GM19025 (cell line): ENCODE data around the gene CYP3A7.
"Not testable (repeated sequence)": the region's sequence is repeated elsewhere in the genome, so short reads cannot be mapped to it uniquely, and the experiment has no call there.

Experiments
- ATAC-seq: cut with Tn5 transposase; IDR thresholded peaks from one replicate; pipeline ENCODE4 v1.9.1; 2021; ENCODE audit warnings: mild to moderate bottlenecking, low read depth, moderate library complexity; ENCODE audit not compliant: unreplicated experiment

CYP3A7 gene

DNA sequence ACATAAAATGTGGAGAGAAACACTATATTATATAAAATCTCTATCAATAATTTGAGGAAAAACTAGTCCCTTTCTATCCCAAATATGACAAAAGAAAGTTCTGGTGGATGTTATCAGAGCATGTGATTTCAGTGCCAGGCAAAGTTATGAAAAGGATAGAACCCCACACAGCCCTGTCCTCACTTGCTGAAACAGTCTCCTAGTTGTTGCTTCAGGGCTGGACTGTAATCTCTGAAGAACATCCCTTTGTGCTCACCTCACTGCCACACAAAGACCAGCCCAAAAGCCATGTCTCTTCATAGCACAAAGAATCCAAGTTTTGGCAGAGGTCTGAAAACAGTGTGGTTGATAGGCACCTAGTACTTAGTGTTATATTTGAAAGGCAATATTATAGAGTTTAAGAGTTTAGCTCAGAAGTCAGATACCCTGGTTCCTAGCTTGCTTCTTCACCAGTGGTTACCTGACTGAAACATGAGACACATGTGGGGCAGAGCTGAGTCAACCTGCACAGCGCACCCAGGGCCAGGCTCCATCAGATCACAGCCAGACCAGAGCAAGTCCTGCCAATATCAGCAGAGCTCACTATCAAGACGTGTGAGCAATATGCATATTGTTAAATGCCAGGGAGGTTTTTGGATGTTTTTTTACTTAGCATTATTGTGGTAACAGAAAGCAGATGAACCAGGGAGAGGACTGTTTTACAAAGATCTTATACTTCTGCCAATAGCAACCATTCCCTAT lies 25.0 kb downstream of the CYP3A7 start:
- ATAC-seq, result no peak

DNA sequence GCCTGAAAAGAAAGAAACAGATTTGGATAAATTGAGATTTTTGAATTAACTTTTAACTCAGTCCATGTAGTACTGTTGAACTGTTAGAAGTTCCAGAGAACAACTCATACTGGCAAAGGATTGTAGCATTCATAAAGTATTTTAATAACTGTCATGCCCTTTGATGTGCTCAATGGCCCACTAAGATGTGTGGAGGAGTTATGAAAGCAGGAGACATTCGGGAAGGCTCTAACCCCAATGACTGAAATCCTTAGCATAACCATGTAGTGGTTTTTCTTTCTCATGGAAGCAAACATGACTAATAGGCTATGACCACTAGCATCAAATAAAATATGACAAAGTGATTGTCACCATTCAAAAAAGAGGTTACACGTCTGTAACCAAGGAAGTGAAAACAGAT lies 25.7 kb downstream of the CYP3A7 start:
- no peak for ATAC-seq

DNA sequence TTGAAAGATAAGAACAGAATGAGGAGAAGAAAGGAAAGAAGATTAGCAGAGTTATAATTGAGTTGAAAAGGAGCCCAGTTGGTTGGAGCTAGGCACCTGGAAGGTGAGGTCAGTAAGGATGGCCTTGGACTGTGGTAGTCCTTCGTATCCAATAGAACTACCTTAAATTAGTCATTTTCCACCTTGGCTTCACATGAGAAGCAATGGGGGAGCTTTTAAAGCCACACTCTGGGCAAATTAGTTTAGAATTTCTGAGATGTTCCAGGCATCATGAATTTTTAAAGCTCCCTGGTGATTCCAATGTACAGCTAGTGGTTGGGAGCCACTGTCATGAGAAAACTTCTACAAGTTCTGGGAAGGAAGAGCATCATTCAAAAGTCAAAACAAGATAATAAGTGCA lies 27.9 kb downstream of the CYP3A7 start:
- ATAC-seq, result no peak

DNA sequence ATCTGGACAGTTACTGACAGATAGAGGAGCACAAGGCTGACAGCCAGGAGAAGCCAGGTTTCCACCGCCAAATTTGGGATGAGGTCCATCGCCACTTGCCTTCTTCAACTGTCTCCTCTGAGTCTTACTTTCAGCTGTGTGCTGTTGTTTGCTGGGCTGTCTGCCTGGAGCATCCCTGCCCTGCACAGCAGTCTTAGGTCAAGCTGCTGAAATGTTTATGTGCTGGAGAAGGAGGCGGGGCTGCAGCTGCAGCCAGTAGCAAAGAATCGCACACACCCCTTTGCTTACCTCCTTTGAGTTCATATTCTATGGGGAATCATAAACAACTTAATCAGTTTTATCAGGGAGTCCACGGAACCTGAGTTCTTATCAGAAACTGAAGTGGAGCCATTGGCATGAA lies 35.0 kb downstream of the CYP3A7 start:
- no peak for ATAC-seq

DNA sequence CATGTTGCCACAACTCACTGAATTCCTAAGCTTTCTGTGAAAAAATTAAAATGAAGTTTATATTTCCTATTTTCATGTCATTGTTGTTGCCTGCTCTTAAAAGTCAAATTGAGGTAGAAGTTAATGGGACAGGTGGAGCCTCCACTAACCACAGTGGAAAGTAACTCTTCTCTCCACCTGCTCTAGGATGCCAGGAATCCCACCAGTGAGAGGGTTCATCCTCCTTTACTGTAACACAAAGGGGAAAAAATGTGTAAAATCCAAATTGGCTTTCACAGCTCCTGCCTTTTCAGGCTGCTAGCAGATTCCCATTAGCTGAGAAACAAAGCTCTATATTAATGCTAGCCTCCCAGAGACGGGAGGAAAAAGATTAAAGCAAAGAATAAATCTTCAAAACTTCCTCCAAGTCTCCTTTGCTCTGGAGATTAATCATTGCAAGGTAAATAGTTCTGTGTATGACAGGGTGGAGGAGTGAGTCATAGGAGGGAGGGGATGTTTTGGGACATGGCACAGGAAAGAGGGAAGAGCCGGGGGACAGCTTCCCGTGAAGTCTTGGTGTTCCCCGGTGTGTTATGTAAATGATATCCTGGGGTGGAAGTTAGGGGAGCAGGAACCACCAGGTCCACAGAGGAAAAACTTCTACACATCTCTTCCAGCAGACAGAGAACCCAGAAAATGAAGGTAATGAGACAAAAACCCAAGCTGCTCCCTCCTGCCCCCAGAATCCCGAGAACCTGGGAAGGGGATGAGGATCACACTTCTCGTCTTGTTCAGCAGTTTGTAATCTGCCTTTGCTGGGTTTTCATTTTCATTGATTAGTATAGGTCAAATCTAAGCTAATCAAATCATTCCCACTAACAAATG lies 35.9 kb downstream of the CYP3A7 start:
- ATAC-seq, result not testable (repeated sequence)

DNA sequence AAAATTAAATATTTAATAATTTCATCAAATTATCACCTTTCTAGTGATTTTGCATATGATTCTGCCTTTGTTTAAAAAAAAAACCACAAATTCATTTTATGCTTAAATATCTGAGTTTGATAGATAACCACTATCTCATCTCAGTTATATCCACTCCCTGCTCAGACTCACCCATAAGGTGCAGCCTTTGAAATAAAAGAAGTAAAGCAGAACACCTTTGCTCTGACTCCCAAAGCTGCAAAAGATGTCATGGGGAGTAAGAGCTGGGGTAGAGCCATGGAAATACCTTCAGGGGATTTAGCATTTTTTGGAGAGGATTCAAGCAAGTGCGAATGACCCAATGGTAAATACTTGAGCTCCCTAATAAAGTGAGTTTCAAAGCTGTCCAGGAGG lies 40.1 kb downstream of the CYP3A7 start:
- ATAC-seq, result no peak

DNA sequence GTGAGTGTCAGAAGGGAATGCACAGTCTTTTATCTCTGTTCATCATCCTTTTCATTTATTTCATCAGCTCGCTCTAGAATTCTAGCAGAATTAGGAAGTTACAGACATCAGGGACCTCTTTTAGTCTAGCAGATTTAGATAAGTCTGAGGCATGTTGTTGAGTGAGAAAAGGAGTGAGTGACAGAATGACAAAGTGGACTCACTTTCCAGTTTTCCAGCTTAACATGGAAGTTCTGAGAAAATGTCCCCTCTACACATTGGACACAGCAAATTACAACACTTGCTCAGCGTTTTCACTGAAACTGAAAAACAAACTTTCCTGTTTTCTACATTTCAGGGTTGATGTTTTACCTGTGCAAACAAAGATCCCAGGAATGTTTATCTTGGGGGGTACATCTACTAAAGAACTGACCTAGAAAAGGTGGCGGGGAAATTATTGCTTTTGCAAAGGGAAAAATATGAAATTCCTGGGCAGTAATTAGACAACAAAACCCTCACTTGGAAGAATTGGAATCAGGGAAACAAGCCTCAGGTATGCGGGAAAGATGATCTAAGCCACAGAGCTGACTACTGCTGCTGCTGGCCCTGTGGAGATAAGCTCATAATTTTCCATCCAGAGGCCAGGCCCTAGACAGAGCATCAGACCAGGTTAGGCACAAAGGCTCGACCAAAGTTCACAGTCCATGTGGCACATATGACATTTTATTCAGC lies 40.6 kb downstream of the CYP3A7 start:
- ATAC-seq, result no peak

DNA sequence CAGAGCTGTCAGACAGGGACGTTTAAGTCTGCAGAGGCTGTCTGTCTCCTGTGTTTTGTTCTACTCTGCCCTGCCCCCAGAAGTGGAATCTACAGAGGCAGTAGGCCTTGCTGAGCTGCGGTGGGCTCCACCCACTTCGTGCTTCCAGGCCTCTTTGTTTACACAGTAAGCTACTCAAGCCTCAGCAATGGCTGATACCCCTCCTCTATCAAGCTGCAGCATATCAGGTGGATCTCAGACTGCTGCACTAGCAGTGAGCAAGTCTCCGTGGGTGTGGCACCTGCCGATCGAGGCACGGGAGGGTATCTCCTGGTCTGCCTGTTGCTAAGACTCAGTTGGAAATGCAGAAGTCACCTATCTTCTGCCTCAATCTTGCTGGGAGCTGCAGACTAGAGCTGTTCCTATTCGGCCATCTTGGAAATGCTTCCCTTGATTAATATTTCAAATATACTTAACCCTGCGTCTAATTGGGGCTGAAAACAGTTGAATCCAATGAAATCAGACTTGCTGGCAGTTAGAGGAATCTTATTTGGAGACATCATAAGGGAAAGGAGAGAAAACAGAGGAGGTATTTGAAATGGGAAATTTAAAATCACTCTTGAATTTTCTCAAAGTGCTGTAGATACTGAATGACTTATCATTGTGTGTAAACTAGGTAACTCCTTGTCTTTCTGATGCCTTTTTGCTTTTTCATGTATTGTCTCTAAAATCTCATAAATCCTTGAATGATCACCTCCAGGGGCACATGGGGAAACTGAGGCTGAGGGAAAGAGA lies 41.4 kb downstream of the CYP3A7 start:
- ATAC-seq, result no peak

DNA sequence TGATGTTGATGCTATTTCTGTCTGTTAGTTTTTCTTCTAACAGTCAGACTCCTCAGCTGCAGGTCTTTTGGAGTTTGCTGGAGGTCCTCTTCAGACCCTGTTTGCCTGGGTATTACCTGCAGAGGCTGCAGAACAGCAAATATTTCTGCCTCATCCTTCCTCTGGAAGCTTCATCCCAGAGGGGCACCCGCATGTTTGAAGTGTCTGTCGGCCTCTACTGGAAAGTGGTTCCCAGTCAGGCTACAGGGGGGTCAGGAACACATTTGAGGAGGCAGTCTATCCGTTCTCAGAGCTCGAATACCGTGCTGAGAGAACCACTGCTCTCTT lies 41.9 kb downstream of the CYP3A7 start:
- ATAC-seq, result no peak

DNA sequence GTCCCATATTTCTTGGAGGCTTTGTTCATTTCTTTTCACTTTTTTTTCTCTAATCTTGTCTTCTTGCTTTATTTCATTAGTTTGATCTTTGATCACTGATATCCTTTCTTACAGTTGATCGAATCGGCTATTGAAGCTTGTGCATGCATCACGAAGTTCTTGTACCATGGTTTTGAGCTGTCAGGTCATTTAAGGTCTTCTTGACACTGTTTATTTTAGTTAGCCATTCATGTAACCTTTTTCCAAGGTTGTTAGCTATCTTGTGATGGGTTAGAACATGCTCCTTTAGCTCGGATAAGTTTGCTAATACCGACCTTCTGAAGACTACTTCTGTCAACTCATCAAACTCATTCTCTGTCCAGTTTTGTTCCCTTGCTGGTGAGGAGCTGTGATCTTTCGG lies 42.4 kb downstream of the CYP3A7 start:
- ATAC-seq, result not testable (repeated sequence)

DNA sequence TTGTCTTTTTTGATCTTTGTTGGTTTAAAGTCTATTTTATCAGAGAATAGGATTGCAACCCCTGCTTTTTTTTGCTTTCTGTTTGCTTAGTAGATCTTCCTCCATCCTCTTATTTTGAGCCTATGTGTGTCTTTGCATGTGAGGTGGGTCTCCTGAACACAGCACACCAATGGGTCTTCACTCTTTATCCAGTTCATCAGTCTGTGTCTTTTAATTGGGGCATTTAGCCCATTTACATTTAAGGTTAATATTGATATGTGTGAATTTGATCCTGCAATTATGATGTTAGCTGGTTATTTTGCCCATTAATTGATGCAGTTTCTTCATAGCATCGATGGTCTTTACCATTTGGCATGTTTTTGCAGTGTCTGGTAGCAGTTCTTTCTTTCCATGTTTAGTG lies 43.3 kb downstream of the CYP3A7 start:
- not testable (repeated sequence) for ATAC-seq

DNA sequence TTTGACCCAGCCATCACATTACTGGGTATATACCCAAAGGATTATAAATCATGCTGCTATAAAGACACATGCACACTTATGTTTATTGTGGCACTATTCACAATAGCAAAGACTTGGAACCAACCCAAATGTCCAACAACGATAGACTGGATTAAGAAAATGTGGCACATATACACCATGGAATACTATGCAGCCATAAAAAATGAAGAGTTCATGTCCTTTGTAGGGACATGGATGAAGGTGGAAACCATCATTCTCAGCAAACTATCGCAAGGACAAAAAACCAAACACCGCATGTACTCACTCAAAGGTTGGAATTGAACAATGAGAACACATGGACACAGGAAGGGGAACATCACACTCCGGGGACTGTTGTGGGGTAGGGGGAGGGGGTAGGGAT lies 44.1 kb downstream of the CYP3A7 start:
- ATAC-seq, result not testable (repeated sequence)

DNA sequence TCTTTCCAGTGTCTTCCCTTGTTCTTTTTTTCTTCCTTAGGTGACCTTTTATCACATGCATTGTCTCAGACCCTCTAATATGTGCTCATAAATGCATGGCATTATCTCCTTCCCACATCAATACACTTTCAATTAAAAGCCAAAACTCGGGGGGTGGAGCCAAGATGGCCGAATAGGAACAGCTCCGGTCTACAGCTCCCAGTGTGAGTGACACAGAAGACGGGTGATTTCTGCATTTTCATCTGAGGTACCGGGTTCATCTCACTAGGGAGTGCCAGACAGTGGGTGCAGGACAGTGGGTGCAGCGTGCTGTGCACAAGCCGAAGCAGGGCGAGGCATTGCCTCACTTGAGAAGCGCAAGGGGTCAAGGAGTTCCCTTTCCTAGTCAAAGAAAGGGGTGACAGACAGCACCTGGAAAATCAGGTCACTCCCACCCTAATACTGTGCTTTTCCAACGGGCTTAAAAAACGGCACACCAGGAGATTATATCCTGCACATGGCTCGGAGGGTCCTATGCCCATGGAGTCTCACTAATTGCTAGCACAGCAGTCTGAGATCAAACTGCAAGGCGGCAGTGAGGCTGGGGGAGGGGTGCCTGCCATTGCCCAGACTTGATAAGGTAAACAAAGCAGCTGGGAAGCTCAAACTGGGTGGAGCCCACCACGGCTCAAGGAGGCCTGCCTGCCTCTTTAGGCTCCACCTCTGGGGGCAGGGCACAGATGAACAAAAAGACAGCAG lies 49.0 kb downstream of the CYP3A7 start:
- ATAC-seq, result not testable (repeated sequence)

DNA sequence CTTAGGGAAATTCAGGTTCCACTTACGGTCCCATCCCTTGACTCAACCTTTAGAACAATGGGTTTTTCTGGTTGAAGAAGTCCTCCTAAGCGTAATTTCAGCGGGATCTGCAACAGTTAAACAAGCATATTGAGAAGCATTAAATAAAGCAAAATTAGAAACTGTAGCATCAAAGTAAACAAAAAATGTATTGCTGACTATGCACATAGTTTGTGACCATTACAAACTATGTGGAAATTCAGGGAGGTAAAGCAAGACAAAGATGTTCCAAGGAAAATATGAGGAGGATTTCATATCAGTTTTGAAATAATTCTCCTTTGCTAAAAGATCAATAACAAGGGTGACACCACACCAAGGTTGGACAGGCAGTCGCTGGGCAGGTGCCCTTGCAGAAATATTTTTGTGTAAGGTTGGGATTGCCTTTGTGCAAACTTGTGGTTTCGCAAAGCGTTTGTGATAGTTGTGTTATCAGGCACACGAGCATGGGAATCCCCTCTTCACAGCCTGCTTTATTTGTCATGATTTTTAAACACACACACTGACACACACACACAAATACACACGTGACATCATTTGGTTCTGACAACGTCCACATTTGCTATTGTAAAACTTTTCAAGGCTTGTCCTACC lies 49.8 kb downstream of the CYP3A7 start:
- ATAC-seq, result no peak

DNA sequence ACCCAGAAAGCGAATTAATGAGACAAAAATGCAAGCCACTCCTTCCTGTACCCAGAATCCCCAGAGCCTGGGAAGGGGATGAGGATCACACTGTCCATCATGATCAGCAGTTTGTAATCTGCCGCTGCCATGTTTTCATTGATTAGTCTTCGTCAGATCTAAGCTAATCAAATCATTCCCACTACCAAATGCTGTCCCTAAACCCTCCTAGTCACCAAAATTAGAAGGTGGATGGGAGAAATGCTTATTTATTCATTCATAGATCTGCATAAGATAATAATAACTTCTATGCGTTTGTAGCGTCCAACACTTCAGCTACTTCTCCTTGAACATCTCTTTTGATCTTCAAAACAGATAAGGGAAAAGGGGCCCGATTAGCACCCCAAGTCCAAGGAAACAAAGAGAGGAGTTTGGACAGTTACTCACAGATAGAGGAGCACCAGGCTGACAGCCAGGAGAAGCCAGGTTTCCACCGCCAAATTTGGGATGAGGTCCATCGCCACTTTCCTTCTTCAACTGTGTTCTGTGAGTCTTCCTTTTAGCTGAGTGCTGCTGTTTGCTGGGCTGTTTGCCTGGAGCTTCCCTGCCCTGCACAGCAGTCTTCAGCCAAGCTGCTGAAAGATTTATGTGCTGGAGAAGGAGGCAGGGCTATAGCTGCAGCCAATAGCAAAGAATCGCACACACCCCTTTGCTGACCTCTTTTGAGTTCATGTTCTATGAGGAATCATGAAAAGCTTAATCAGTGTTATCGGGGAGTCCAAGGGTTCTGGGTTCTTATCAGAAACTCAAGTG lies 55.4 kb downstream of the CYP3A7 start, which contains the start of gene CYP3A5:
Gene CYP3A5, minus strand, starts transcription at position 597 of the 792 bp plus-strand sequence. Its CDS starts 100 bp downstream, at position 497.
- no peak for ATAC-seq

DNA sequence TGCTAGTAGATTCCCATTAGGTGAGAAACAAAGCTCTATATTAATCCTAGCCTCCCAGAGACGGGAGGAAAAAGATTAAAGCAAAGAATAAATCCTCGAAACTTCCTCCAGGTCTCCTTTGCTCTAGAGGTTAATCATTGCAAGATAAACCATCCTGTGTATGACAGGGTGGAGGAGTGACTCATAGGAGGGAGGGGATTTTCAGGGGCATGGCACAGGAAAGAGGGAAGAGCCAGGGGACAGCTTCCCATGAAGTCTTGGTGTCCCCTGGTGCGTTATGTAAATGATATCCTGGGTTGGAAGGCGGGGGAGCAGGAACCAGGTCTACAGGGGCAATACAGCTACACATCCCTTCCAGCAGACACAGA lies 56.0 kb downstream of the CYP3A7 start:
- ATAC-seq, result no peak

DNA sequence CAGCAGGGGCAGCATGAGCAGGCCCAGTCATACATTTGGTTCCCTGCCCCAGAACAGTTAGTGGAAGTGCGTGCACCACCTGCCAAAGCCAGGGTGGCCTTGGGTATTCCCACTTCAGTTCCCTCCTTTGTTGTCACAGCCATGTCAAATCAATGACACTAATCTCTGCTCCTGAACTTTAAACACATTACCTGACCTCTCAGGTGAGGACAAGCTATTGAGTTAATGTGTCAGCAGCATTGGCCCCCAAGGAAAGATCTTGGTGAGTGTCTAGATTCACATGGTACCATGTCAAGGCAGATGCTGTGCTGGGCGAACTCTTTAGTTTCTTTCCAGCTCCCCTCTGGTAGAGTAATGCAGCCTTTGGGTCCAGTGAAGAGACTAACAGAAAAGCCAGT lies 57.3 kb downstream of the CYP3A7 start:
- ATAC-seq, result no peak

DNA sequence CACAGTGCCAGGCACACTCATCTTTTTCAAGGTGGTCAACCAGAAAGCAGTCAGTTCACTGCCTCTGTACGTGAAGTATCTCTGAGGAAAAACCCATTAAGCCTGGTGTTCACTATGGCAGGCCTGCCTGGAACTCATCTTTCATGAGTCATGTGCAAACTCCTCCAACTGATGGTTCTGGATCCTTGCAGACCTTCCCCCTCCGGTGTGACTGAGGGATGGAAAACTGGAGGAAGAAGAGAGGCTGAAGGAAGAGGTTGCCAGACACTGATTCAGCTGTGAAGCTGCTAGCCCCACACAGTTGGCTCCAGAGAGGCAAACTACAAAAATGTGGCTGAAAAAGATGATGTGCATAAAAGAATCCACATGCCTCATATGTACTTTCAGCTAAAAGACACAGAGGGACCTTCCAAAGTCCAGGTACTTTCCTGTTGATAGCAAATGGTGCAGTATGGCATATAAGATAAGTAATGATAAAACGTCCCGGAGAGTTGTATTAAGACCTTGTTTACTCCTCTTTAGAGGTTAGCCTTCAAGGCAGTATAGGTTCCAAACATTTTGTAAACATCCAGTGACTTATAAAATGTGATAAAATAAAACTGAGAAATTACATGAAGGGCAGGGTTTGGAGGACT lies 57.9 kb downstream of the CYP3A7 start:
- no peak for ATAC-seq
